NCI-H1417 (cell line): ENCODE results near the gene AGRP.
"Not testable (repeated sequence)": the region's sequence is repeated elsewhere in the genome, so short reads cannot be mapped to it uniquely, and the experiment has no call there.

Source experiments
- DNase-seq, 3 experiments: peaks; one replicate each; lab custom pipeline; 2025; lab: John Stamatoyannopoulos, UW

Gene AGRP

GRCh38 chr16:67483150-67483549 lies at the start of gene AGRP:
TSS of gene AGRP (minus strand) at chr16:67483547. CDS start at chr16:67483398, 149 bp downstream.
- no peak for DNase-seq

DNA sequence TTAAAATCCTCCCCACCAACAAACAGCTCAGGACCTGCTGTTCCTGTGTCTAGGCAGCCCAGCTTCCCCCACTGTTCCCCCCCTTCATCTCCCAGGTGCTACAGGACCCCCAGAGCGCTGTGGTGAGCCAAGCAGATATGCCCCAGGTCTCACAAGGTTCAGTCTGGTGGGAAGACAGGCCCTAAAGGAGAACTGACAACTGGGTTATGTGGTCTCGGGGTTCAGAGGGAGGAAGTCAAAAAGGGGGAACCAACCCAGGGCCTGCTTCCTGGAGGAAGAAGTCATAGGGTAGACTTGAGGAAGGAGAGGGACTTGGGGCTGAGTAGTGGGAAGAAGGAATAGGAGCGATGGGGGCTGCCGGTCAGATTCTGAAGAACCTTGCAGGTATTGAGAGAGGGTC lies 47.9 kb upstream of the AGRP start:
- no peak for DNase-seq

- peak in 2 of 3 experiments; percentile 60 for DNase-seq
Observed at GRCh38 chr16:67530013-67530939, 46.9 kb upstream of the AGRP start.

GRCh38 chr16:67529582-67530012 lies 46.2 kb upstream of the AGRP start:
- no peak for DNase-seq

GRCh38 chr16:67528870-67529581 lies 45.7 kb upstream of the AGRP start:
- DNase-seq, result peak in 2 of 3 experiments; percentile 72 to 80

GRCh38 chr16:67528222-67528869 lies 45.0 kb upstream of the AGRP start, which contains the start of gene RIPOR1:
TSS of gene RIPOR1 (plus strand) at chr16:67528829. CDS start at chr16:67538447, 9,618 bp downstream.
- peak in 2 of 3 experiments; percentile 44 to 64 for DNase-seq

DNA sequence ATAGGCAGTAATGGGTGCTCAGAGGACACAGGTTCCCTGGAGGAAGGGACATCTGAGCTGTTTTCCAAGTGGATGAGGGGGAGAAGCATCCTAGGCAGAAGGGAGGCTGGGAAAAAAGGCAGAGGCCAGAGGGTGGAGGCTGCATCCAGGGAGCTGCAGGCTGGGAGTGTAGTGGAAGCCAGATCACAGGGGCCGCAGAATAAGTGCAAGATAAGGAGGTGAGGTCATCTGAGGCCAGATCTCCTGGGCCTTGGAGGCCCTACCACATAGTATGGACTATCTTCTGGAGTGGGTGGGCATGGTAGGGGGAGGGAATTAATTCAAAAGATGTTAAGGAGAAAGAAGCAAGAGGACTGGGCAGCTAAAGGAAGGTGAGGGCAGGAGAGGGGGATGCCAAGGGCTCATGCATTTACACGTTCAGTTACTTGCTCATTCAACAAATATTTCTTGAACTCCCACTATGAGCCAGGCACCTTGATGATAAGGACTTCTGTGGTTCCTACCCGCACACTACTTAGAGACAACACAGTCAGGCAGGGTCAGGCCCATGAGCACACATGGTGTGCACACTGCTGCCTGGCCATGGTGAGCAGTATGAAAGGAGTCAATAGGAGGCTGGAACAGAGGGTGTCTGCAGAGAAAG lies 42.9 kb upstream of the AGRP start:
- no peak for DNase-seq

- no peak for DNase-seq
Observed at GRCh38 chr16:67525176-67525860, 42.0 kb upstream of the AGRP start.

DNA sequence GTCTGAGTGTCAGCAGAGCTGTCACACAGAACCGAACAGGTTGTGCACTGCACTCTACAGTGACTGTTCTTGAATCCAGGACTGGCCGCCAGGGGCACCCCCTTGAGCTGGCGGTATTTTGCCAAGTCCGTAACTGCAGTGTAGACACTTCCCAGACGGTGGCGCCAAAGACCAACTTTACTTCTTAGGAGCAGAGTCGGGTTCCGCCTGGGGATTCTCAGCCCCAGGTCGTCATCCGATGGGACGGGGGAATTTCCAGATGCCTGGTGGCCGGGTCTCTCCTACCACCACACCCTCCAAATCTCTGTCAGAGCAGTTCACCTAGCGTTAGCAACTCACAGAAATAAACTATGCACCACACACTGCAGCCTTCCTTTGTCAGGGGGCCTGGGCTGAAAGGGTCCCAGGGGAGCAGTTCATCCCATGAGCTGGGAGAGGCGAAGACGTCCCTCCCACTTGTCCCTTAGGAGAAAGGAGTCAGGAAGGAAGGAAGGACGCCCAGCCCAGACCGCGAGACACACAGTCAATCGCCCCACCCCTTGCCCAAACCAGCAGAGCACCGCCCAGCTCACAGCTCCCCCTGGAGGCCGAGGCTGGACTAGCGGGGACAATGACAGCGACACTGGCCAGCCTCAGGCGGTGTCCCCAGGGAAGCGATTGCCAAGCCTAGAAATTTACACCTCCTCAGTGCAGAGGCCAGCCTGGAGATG lies 37.9 kb upstream of the AGRP start:
- DNase-seq, result peak; percentile 89 to 96 (median 94)

DNA sequence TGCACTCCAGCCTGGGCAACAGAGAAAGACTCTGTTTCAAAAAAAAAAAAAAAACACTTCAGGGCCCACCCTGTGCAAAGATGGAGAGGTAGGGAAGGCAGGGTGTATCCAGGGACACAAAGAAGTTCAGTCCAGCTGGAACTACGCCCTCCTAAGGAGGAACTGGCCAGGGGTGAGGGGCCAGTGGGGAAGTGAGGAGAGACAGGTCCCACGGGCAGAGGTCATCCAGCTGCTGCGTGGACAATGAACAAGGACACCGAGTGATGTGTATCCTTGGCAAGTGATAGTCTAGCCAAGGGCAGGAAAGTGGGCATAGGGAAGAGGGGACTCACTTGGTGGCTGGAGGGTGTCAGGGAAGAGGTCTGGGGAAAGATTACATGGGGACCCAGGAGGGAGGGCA lies 35.9 kb upstream of the AGRP start:
- no peak for DNase-seq

DNA sequence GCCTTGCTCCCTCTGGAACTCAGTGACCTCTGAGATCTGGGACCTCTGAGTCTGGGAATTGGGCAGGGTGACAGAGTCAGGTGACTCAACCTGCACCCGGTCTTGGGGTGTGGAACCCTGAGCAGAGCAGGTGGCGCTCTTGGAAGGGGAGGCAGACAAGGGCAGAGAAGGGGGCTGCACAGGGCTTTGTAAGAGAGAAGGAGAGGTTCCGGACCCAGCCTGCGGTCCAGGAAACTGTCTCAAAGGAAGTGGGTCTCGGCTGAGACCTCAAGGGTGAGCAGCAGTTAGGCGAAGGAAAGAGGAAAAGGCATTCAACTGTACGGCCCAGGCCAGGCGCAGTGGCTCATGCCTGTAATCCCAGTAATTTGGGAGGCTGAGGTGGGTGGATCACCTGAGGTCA lies 35.3 kb upstream of the AGRP start:
- DNase-seq, result no peak

DNA sequence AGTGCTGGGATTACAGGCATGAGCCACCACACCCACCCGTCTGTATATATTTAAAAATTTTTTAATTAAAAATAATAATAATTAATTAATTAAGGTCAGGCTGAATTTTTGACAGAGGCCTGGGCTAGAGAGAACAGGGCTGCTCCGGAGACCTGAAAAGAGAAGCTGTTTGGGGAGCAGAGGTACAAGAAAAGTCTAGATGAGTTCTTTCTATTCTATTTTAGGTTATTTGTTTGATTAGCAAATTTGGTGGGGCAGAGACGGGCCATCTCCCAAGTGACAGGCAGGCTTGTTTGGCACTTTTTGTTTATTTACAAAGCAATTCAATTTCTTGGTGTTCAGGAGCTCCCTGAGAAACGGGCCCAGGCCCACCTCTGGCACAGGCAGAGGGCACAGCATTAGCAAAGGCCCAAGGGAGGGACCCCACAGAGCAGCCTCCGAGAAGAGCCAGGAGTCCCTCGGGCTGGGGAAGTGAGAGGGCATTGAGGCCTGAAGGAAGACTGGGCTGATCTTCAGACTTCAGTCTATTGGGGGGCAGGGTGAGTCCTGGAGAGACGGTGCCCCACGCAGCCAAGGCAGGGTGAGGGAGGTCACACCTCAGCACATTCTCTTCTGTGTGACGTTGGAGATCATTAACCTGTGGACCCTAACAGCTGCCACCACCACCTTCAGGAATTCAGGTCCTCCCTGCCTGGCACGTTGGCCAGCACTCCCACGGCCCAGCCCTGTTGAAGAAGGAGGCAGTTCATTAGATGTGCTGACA lies 34.5 kb upstream of the AGRP start:
- no peak for DNase-seq

GRCh38 chr16:67517155-67517445 lies 33.8 kb upstream of the AGRP start:
- DNase-seq, result no peak

GRCh38 chr16:67516296-67517154 lies 33.2 kb upstream of the AGRP start:
- no peak for DNase-seq

GRCh38 chr16:67514382-67514828 lies 31.1 kb upstream of the AGRP start:
- peak; percentile 54 to 81 (median 60) for DNase-seq

GRCh38 chr16:67513892-67514291 lies 30.5 kb upstream of the AGRP start:
- not testable (repeated sequence) for DNase-seq

DNA sequence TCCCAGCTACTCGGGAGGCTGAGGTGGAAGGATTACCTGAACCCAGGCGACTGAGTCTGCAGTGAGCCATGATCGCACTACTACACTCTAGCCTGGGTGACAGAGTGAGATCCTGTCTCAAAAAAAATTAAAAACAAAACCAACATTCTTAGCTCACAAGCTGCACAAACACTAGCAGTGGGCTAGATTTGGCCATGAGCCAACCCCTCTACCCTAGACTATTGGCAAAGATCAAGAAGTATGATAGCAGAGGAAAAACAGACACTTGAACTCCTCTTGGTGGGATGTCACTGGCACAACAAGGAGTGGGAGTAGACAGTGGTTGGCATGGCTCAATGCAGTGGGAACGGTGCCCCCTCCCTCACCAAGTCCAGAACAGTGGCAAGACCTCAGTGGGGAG lies 25.7 kb upstream of the AGRP start:
- peak in 1 of 3 experiments; percentile 27 for DNase-seq

DNA sequence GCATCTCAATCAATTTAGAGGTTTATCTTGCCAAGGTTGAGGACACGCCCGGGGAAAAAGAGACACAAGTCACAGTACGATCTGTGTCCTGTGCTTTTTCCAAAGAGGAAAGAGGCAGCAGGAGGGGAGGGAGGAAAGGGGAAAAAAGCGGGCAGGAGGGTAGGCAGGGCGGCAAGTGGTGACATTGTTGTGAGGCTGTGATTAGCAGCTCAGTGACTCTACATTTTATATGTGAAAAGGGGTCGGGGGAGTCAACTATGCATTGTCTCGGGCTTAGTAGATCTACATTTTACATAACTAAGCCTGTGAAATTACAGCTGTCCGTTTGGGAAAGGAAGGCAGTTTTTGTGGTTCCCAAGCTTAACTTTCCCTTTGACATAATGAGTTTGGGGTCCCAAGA lies 23.1 kb upstream of the AGRP start:
- DNase-seq, result no peak
